Measurements from ENCODE around the gene PSME1. TPM values are rescaled to one million over a fixed set of nuclear protein-coding genes. Genes with fewer than 3 reads are reported as not detected.
A peak's percentile ranks its signal among the peaks of the same experiment; 100 is the strongest.

PSME1 gene
- total and polyA plus RNA-seq, 3 experiments from 2014 or later, result 343 to 1,041 (median 347) TPM

GRCh38 chr14:24122416-24122815, 13.6 kb upstream of the PSME1 start:
- H3K27me3 ChIP-seq (ENCODE audit: insufficient read depth, low read length, poor library complexity, severe bottlenecking), result no peaks in the 10 kb centered on the region
- POLR2A ChIA-PET, result no interaction called here
- CTCF ChIA-PET, result interaction anchor here (1.3 kb wide), 2 partner anchors 9 to 39 kb away, joined by 3 to 6 read pairs; partner anchors contain the start of gene IRF9
- Mint-ChIP-seq H3K4me3 (no peak overlapping the region), H3K36me3 (peaks cover 5 to 67% (median 21%) of the 10 kb centered on the region in 3 donors), H3K27me3 (no peaks in the 10 kb centered on the region), H3K4me1 (peaks cover 4 to 13% (median 7%) of the 10 kb centered on the region in 3 donors), H3K27ac (peak overlapping the region in 1 of 8 donors; percentile 43), H3K9me3 (no peaks in the 10 kb centered on the region)
- no peak for DNase-seq
- peaks cover 58% of the 10 kb centered on the region for H3K36me3 ChIP-seq (ENCODE audit: insufficient read depth, low read length)
- H3K4me1 ChIP-seq (ENCODE audit: insufficient read depth, low read length), result peaks cover 2% of the 10 kb centered on the region
- no peak overlapping the region for H3K4me3 ChIP-seq (ENCODE audit: low read length)
- H3K9me3 ChIP-seq (ENCODE audit: low read length), result no peaks in the 10 kb centered on the region
- H3K27ac ChIP-seq (ENCODE audit: low read depth, low read length), result no peak overlapping the region

- Mint-ChIP-seq H3K36me3 (peaks cover 5 to 62% (median 21%) of the 10 kb centered on the region in 3 donors), H3K4me1 (peaks cover 2 to 9% (median 2%) of the 10 kb centered on the region in 3 donors), H3K9me3 (no peaks in the 10 kb centered on the region), H3K4me3 (no peak overlapping the region), H3K27me3 (no peaks in the 10 kb centered on the region), H3K27ac (peak overlapping the region in 2 of 8 donors; percentile 34 to 63)
- ChIA-PET CTCF (interaction anchor here (1.2 to 1.3 kb wide), 3 partner anchors 9 to 119 kb away, joined by 3 to 6 read pairs (median 3); partner anchors contain the start of genes IRF9 and TINF2), POLR2A (no interaction called here)
- H3K36me3 ChIP-seq (ENCODE audit: insufficient read depth, low read length), result peaks cover 53% of the 10 kb centered on the region
- no peak for DNase-seq
- H3K27me3 ChIP-seq (ENCODE audit: insufficient read depth, low read length, poor library complexity, severe bottlenecking), result no peaks in the 10 kb centered on the region
- H3K4me3 ChIP-seq (ENCODE audit: low read length), result no peak overlapping the region
- H3K27ac ChIP-seq (ENCODE audit: low read depth, low read length), result no peak overlapping the region
- no peaks in the 10 kb centered on the region for H3K9me3 ChIP-seq (ENCODE audit: low read length)
- no peaks in the 10 kb centered on the region for H3K4me1 ChIP-seq (ENCODE audit: insufficient read depth, low read length)
Measured at GRCh38 chr14:24122898-24123297, 13.1 kb upstream of the PSME1 start.

- peaks cover 45% of the 10 kb centered on the region for H3K36me3 ChIP-seq (ENCODE audit: insufficient read depth, low read length)
- ChIA-PET POLR2A (no interaction called here), CTCF (interaction anchor here (1.2 to 2.3 kb wide), 3 partner anchors 12 to 119 kb away, joined by 3 to 6 read pairs (median 5); partner anchors contain the start of genes IRF9, PSME1 and TINF2)
- H3K4me3 Mint-ChIP-seq, result peak overlapping the region in 1 of 7 donors; percentile 35
- no peaks in the 10 kb centered on the region for H3K9me3 Mint-ChIP-seq
- peaks cover 5 to 54% (median 16%) of the 10 kb centered on the region in 3 donors for H3K36me3 Mint-ChIP-seq
- H3K27me3 ChIP-seq (ENCODE audit: insufficient read depth, low read length, poor library complexity, severe bottlenecking), result no peaks in the 10 kb centered on the region
- no peak overlapping the region for H3K4me3 ChIP-seq (ENCODE audit: low read length)
- no peaks in the 10 kb centered on the region for H3K9me3 ChIP-seq (ENCODE audit: low read length)
- H3K27ac Mint-ChIP-seq, result peak overlapping the region in 4 of 8 donors; percentile 29 to 46 (median 34)
- H3K4me1 ChIP-seq (ENCODE audit: insufficient read depth, low read length), result no peaks in the 10 kb centered on the region
- H3K4me1 Mint-ChIP-seq, result peaks cover 0 to under 1% (median 0%) of the 10 kb centered on the region in 3 donors
- DNase-seq, result no peak
- H3K27ac ChIP-seq (ENCODE audit: low read depth, low read length), result no peak overlapping the region
- no peaks in the 10 kb centered on the region for H3K27me3 Mint-ChIP-seq
Measured at GRCh38 chr14:24123424-24124417, 12.3 kb upstream of the PSME1 start.

- H3K4me3 Mint-ChIP-seq, result no peak overlapping the region
- Histone ChIP-seq H3K36me3 (ENCODE audit: insufficient read depth, low read length) (peaks cover 17% of the 10 kb centered on the region), H3K4me3 (ENCODE audit: low read length) (no peak overlapping the region), H3K27ac (ENCODE audit: low read depth, low read length) (no peak overlapping the region), H3K4me1 (ENCODE audit: insufficient read depth, low read length) (peaks cover 4% of the 10 kb centered on the region), H3K9me3 (ENCODE audit: low read length) (no peaks in the 10 kb centered on the region), H3K27me3 (ENCODE audit: insufficient read depth, low read length, poor library complexity, severe bottlenecking) (no peaks in the 10 kb centered on the region)
- peaks cover 0 to 31% (median 5%) of the 10 kb centered on the region in 3 donors for H3K36me3 Mint-ChIP-seq
- no peaks in the 10 kb centered on the region for H3K9me3 Mint-ChIP-seq
- POLR2A ChIA-PET, result interaction anchor here (0.5 to 2.2 kb wide), 5 partner anchors 8 to 25 kb away, joined by 4 to 9 read pairs (median 5); partner anchors contain the start of gene PSME1
- H3K27me3 Mint-ChIP-seq, result no peaks in the 10 kb centered on the region
- H3K27ac Mint-ChIP-seq, result no peak overlapping the region
- DNase-seq, result no peak
- H3K4me1 Mint-ChIP-seq, result peaks cover 4 to 7% (median 7%) of the 10 kb centered on the region in 3 donors
- CTCF ChIA-PET, result interaction anchor here (1.3 to 3.3 kb wide), 4 partner anchors 9 to 34 kb away, joined by 4 to 11 read pairs (median 5); partner anchors contain the start of genes IRF9 and PSME1
Measured at GRCh38 chr14:24126939-24127338, 9.1 kb upstream of the PSME1 start.

- Histone ChIP-seq H3K36me3 (ENCODE audit: insufficient read depth, low read length) (peaks cover 14% of the 10 kb centered on the region), H3K27ac (ENCODE audit: low read depth, low read length) (no peak overlapping the region), H3K4me3 (ENCODE audit: low read length) (no peak overlapping the region), H3K4me1 (ENCODE audit: insufficient read depth, low read length) (peaks cover 11% of the 10 kb centered on the region), H3K27me3 (ENCODE audit: insufficient read depth, low read length, poor library complexity, severe bottlenecking) (no peaks in the 10 kb centered on the region), H3K9me3 (ENCODE audit: low read length) (no peaks in the 10 kb centered on the region)
- ChIA-PET POLR2A (interaction anchor here (0.5 to 0.9 kb wide), 3 partner anchors 8 to 25 kb away, joined by 4 to 5 read pairs (median 4); partner anchors contain the start of gene PSME1), CTCF (interaction anchor here (1.5 to 3.3 kb wide), 4 partner anchors 8 to 33 kb away, joined by 4 to 11 read pairs (median 5); partner anchors contain the start of genes IRF9 and PSME1)
- no peak for DNase-seq
- peaks cover 11 to 15% (median 11%) of the 10 kb centered on the region in 3 donors for H3K4me1 Mint-ChIP-seq
- peak overlapping the region in 1 of 8 donors; percentile 21 for H3K27ac Mint-ChIP-seq
- H3K27me3 Mint-ChIP-seq, result no peaks in the 10 kb centered on the region
- H3K9me3 Mint-ChIP-seq, result no peaks in the 10 kb centered on the region
- H3K36me3 Mint-ChIP-seq, result peaks cover 0 to 27% (median 5%) of the 10 kb centered on the region in 3 donors
- no peak overlapping the region for H3K4me3 Mint-ChIP-seq
Measured at GRCh38 chr14:24127673-24128072, 8.3 kb upstream of the PSME1 start.

GRCh38 chr14:24129410-24129998, 6.5 kb upstream of the PSME1 start:
- peaks cover 15 to 19% (median 16%) of the 10 kb centered on the region in 3 donors for H3K4me1 Mint-ChIP-seq
- POLR2A ChIA-PET, result interaction anchor here (0.6 to 1.0 kb wide), 2 partner anchors 17 to 563 kb away, joined by 3 to 4 read pairs; partner anchors contain the start of gene PSME2

GRCh38 chr14:24130380-24130716, 5.6 kb upstream of the PSME1 start, which contains the start of gene FITM1:
FITM1 (plus strand) TSS chr14:24130659; CDS start chr14:24131564, 905 bp downstream.
- CTCF ChIA-PET, result interaction anchor here (0.6 to 1.2 kb wide), 2 partner anchors 22 to 30 kb away, joined by 3 to 6 read pairs; partner anchors contain the start of gene IRF9
- Mint-ChIP-seq H3K4me1 (peaks cover 19 to 23% (median 20%) of the 10 kb centered on the region in 3 donors), H3K27me3 (no peaks in the 10 kb centered on the region), H3K27ac (peak within 1 kb of the TSS in 3 of 8 donors; percentile 21 to 70 (median 27)), H3K9me3 (no peaks in the 10 kb centered on the region), H3K36me3 (peaks cover 0 to 4% (median 0%) of the 10 kb centered on the region in 3 donors), H3K4me3 (no peak within 1 kb of the TSS)
- Histone ChIP-seq H3K36me3 (ENCODE audit: insufficient read depth, low read length) (no peaks in the 10 kb centered on the region), H3K27ac (ENCODE audit: low read depth, low read length) (no peak within 1 kb of the TSS), H3K4me3 (ENCODE audit: low read length) (no peak within 1 kb of the TSS), H3K27me3 (ENCODE audit: insufficient read depth, low read length, poor library complexity, severe bottlenecking) (no peaks in the 10 kb centered on the region), H3K4me1 (ENCODE audit: insufficient read depth, low read length) (peaks cover 20% of the 10 kb centered on the region), H3K9me3 (ENCODE audit: low read length) (no peaks in the 10 kb centered on the region)
- no peak for DNase-seq
- POLR2A ChIA-PET, result no interaction called here

More at GRCh38 chr14:24129410-24129998, 6.5 kb upstream of the PSME1 start:
- DNase-seq, result no peak
- peaks cover 0 to 9% (median 2%) of the 10 kb centered on the region in 3 donors for H3K36me3 Mint-ChIP-seq
- Histone ChIP-seq H3K4me3 (ENCODE audit: low read length) (no peak overlapping the region), H3K27ac (ENCODE audit: low read depth, low read length) (no peak overlapping the region), H3K36me3 (ENCODE audit: insufficient read depth, low read length) (no peaks in the 10 kb centered on the region), H3K4me1 (ENCODE audit: insufficient read depth, low read length) (peaks cover 16% of the 10 kb centered on the region), H3K9me3 (ENCODE audit: low read length) (no peaks in the 10 kb centered on the region), H3K27me3 (ENCODE audit: insufficient read depth, low read length, poor library complexity, severe bottlenecking) (no peaks in the 10 kb centered on the region)
- H3K27me3 Mint-ChIP-seq, result no peaks in the 10 kb centered on the region
- no peak overlapping the region for H3K4me3 Mint-ChIP-seq
- H3K9me3 Mint-ChIP-seq, result no peaks in the 10 kb centered on the region
- CTCF ChIA-PET, result interaction anchor here (0.6 to 1.3 kb wide), 3 partner anchors 12 to 1557 kb away, joined by 3 to 6 read pairs (median 3); partner anchors contain the start of genes EMC9 and IRF9
- peak overlapping the region in 1 of 8 donors; percentile 33 for H3K27ac Mint-ChIP-seq
